CD4-positive, alpha-beta T cell treated with Interleukin-17A for 4 hours (primary cell): Measurements from ENCODE around the gene STK38.
"Not testable (repeated sequence)": the region's sequence is repeated elsewhere in the genome, so short reads cannot be mapped to it uniquely, and the experiment has no call there.

Experiments
- DNase-seq: peaks from one replicate; pipeline ENCODE4 v3.0.0-alpha.2; 2020; ENCODE audit warnings: mixed read lengths

STK38 gene

DNA sequence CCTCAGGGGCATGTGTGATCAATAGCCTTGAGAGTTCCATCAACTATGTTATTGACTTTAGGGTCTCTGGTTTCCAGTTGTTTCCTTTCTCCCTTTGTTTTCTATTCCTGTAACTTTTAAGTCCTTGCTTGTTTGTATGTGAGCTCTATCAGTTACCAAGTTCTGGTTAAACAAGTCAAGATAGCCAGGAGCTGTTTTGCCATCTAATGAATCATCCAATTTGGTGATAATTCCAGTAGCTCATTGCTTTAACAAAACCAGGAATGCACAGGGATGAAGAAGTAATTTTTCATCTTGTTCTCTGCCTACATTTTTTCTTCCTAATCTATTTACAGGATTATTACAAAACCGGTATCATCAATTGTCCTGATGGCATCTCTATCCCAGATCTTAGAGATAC lies 68.0 kb downstream of the STK38 start:
- DNase-seq, result no peak

DNA sequence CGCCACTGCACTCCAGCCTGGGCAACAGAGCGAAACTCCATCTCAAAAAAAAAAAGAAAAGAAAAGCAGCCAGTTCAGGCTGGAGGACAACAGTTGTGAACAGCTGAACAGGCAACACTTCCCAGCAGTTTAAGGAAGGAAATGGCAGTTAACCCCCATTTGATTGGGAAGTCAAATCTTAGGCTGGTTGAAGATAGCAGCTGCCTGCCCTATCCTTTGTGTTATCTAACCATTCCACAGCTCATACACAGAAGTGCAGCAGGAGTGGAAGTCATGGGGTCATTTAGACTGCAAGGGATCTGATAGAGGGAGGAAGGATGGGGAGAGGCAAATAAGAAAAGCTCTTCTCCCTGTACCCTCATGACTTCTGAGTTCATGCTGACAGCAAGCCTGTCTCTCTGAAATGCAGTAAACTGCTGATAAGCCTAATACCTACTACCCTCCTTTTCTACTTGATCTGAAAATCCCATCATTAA lies 69.2 kb downstream of the STK38 start:
- DNase-seq, result no peak

DNA sequence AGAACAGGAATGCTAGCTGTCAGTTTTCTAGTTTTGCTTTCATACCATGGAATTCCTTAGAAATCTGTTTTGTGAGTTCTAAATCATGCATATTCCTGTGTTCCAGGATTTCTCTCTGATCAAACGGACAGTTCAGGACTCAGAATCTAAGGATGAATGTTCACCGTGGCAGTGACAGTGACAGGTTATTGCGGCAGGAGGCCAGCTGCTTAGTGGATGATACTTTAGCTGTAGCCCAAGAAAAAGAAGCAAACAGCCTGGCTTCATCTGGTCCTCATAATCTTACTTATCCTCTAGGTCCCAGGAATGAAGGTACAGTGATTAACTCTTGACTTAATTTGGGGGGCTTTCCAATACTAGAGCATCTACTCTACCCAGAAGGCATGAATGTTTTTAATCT lies 77.3 kb downstream of the STK38 start:
- no peak for DNase-seq

DNA sequence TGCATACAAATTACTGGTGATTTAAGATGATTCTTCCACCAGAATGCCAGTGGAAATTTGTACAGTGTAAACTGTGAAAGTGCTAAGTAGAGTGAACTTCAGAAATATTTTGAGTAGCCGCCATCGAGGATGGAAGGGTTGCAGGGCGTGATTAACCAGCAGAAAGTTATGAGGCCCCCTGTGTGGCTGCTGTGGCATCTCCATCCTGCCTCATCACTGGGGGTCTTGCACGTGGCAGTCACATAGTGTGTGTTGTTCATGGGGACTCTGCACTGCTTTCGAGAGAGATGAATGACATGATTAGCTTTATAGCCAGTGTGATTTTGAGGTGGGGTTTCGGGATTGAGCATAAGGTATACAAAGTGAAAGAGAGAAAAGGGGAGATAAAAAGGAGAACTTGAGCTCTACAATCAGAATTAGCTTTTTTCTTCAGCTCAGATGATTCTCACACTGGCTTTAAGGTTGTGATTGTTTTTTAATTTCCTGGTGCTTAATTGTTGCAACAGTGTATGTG lies 78.1 kb downstream of the STK38 start:
- DNase-seq, result no peak

DNA sequence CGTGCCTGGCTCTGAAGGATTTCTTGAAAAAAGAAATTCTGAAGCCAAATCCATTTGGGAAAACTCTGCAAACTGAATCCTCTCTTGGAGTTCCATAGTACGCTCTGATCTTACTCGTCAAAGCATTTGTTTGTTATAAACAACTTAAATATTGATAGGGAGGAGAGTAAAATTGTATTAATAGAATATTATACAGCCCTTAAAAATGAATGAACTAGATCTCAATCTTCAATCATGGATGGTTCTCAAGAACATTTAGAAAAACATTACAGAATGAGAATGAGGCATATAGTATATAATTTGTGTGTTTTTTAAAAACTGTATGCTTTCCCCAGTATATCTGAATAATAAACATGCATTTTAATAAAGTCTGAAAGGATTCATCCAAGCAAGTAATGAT lies 79.7 kb downstream of the STK38 start:
- DNase-seq, result no peak

DNA sequence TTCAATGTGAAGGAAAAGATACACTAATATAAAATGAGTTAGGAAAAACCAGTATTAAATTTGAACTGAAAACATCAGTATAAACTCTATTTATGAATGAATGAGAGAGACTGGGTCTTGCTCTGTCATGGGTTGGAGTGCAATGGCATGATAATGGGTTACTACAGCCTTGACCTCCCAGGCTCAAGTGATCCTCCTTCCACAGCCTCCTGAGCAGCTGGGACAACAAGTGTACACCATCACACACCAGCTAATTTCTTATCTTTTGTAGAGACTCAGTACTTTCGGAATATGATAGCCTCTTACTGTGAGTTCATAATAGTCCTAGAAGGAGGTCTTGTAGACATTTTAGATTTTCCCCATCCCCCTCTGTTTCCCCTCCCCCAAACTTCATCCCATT lies 83.0 kb downstream of the STK38 start:
- DNase-seq, result no peak

DNA sequence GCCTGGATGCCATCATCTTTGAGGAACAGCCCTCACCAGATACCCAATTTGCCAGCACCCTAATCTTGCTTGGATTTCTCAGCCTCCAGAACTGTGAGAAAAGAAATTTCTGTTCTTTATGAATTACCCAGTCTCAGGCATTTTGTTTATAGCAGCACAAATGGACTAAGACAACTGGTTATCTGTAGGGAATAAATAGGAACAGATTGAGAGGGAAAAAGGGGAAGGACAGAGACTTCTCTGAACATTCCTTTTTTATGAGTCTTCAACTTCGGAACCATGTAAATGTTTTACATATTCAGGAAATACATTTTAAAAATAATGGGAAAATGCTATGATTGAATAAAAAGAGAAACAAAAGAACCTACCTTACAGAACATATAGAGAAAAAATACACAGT lies 83.6 kb downstream of the STK38 start:
- no peak for DNase-seq

DNA sequence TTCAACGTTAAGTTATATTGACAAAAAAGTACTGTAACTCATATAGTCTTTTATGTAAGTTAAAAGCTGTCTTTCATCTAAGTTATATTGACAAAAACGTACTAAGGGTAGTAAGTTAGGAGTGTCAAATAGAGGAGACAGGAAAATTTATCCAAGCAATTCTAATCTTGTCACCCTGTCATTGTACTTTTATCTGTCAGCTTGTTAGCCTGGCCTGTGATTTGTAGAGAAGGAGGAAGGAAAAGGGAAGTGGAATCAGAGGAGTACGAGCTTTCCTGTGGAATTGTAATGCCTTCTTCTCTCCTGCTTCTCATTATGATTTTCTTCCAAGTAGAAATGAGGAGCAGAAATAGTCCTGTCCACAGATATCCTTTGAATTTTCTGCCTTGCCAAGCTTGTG lies 85.6 kb downstream of the STK38 start:
- DNase-seq, result no peak

DNA sequence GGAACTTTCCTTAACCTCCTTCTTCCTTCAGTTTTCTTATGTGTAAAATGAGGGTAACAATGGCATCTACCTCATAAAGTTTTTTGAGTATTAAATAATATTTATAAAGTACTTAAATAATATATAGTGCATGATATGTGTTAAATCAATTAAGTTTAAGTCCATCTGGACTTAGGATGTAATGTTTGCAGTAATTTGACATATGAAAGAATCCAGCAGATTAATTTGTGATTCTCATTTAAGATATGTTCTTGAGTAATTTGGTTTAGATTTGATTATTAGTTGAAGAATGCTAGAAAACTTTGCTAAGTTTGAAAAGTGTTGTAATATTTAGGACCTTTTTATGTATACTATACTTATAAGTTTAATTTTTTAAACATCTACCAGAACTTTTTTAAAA lies 86.4 kb downstream of the STK38 start:
- no peak for DNase-seq

DNA sequence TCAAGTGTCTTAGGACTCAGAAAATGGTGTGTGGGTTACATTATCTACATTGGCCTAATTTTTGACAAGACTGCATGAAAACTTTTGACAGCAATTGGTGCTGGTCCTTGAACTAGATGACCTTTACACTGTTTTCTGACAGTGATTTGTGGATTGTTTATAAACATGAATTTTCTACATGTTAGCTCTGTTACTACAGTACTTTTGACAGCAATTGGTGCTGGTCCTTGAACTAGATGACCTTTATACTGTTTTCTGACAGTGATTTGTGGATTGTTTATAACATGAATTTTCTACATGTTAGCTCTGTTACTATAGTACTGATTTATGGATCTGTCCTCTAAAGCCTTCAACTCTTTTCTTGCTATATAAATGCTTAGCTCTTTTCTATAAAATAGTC lies 87.8 kb downstream of the STK38 start:
- no peak for DNase-seq

DNA sequence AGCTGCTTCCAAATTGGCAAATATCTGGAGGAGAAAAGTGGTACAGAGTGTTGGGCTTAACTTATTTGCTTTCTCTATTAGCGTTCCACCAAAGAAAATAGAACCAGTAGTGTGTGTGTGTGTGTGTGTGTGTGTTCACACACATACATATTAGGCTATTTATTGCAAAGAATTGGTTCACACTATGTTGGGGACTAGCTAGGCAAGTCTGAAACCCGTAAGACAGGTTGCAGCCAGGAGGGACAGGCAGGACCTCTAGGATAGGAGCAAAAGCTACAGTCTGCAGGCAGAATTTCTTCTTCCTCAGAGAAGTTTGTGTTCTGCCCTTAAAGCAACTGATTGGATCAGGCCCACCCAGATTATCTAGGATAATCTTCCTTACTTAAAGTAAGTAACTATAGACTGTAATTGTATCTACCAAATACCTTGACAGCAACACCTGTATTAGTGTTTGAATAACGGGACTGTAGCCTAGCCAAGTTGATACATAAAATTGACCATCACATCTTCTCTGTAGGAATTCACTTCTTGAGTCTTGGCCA lies 91.7 kb downstream of the STK38 start:
- DNase-seq, result no peak

DNA sequence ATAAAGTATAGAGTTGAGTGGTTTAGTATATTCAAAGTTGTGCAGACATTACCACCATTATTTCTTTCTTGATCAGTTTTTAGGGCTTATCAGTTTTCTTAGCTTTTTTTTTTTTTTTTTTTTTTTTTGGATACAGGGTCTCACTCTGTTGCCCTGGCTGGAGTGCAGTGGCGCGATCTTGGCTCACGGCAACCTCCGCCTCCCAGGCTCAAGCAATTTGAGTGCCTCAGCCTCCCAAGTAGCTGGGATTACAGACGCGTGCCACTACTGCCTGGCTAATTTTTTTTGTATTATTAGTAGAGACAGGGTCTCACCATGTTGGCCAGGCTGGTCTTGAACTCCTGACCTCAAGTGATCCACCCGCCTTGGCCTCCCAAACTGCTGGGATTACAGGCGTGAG lies 94.4 kb downstream of the STK38 start:
- DNase-seq, result not testable (repeated sequence)

DNA sequence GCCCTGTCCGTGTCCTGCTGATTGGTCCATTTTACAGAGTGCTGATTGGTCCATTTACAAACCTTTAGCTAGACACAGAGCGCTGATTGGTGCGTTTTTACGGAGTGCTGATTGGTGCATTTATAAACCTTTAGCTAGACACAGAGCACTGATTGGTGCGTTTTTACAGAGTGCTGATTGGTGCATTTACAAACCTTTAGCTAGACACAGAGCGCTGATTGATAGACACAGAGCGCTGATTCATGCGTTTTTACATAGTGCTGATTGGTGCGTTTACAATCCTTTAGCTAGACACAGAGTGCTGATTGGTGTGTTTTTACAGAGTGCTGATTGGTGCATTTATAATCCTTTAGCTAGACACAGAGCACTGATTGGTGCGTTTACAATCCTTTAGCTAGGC lies 98.1 kb downstream of the STK38 start:
- DNase-seq, result not testable (repeated sequence)

DNA sequence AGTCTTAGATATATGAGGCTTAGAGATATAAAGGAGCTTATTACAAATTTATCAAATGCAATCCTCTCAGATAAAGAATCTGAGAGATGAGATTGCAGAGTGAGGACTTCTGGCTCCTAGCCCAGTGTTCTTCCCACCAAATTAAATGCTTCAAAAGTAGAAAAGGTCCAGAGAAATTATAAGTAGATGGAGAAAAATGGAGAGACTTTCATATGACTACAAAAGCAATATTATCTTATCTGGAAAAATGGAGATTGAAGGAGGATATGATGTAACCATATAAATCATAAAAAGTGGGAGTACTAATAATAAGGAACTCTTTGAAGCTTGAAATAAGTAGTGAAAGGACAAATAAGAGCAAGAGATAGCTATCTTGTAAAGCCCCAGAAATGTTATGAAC lies 101.7 kb downstream of the STK38 start:
- no peak for DNase-seq

DNA sequence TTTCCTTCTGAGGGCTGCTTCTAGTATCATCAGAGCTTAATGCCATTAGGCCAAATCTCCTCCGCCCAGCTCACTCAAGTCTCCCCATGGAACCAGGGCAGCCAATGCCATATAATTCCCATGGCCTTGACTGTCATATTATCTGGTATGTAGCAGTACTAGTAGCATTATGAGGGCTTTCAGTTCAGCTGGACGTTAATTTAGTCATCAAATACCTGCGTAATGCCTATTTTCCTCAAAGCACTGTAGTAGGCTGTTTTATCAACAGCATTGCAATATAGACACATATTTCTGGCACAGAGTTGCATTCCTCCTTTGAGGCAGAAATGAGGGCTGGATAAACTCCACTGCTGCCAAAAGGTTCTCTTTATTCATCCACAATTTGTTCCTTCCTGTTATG lies 102.8 kb downstream of the STK38 start:
- DNase-seq, result no peak
